SH-SY5Y (cell line): ENCODE data around the gene HOXB5.

Experiments used
- GATA2 ChIP-seq: IDR thresholded peaks from 2 replicates; pipeline ENCODE4 v1.6.1; 2011; ENCODE audit warnings: mild to moderate bottlenecking, low read depth, low read length
- GATA3 ChIP-seq: IDR thresholded peaks from 2 replicates; pipeline ENCODE4 v1.6.1; 2011; ENCODE audit warnings: low read depth, mild to moderate bottlenecking, low read length, moderate library complexity

DNA sequence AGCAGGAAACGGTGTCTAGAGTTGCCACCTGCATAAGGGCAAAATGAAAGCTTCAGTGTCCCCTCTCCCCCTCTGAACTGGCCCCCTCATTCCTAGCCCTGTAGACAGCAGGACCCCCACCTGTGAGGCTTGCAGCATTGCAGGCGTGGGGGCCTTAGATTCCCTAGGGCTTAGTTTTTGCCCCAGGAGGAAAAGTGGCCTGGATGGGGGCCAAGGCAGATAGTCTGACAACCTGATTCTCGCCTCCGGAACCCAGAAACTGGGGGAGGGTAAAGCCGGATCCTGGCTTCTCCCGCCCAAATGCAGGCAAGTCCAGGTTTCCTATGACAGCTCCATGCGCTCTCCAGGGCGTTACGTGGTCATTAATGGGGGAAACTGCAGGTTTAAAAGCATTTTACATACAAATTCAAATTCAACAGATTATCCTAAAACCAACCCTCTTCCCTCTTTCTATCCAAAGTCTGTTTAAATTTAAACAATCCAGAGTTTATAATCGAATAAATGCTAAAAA is 11.9 kb upstream of the HOXB5 start:
- TF ChIP-seq GATA3 (no peak), GATA2 (no peak)
